ENCODE measurements around the gene ZNF575.

ZNF575 gene

GRCh38 chr19:43548706-43549105, 15.7 kb downstream of the ZNF575 start:
- in situ Hi-C loops (cut with HindIII; ENCODE audit: low sequenced_read_pairs), result no loop called here
- DNase-seq (ENCODE audit: low read depth), result no peak
- no peak overlapping the region for H3K4me3 ChIP-seq (ENCODE audit: low read depth, low read length)
- TF ChIP-seq, protein P1, sequence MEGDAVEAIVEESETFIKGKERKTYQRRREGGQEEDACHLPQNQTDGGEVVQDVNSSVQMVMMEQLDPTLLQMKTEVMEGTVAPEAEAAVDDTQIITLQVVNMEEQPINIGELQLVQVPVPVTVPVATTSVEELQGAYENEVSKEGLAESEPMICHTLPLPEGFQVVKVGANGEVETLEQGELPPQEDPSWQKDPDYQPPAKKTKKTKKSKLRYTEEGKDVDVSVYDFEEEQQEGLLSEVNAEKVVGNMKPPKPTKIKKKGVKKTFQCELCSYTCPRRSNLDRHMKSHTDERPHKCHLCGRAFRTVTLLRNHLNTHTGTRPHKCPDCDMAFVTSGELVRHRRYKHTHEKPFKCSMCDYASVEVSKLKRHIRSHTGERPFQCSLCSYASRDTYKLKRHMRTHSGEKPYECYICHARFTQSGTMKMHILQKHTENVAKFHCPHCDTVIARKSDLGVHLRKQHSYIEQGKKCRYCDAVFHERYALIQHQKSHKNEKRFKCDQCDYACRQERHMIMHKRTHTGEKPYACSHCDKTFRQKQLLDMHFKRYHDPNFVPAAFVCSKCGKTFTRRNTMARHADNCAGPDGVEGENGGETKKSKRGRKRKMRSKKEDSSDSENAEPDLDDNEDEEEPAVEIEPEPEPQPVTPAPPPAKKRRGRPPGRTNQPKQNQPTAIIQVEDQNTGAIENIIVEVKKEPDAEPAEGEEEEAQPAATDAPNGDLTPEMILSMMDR (IDR thresholded peaks at IDR 0.05; ENCODE audit: low read depth, low read length, missing control alignments), result no peak

- no peak for DNase-seq (ENCODE audit: low read depth)
- in situ Hi-C loops (cut with HindIII; ENCODE audit: low sequenced_read_pairs), result no loop called here
- no peak overlapping the region for H3K4me3 ChIP-seq (ENCODE audit: low read depth, low read length)
- TF ChIP-seq, protein P1 (IDR thresholded peaks at IDR 0.05; ENCODE audit: low read depth, low read length, missing control alignments), result no peak
Measured at GRCh38 chr19:43551399-43552197, 18.6 kb downstream of the ZNF575 start.

DNA sequence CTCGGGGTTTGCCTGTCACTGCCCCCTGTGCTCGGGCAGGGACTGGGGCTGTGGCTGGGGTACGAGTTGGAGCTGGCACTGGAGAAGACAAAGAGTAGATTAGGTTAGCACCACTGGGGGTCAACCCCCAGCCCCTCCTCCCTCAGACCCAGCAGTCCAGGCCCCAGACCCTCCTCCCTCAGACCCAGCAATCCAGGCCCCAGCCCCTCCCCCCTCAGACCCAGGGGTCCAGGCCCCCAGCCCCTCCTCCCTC, 19.1 kb downstream of the ZNF575 start:
- in situ Hi-C loops (cut with HindIII; ENCODE audit: low sequenced_read_pairs), result no loop called here
- TF ChIP-seq, protein P1 (IDR thresholded peaks at IDR 0.05; ENCODE audit: low read depth, low read length, missing control alignments), result no peak
- no peak overlapping the region for H3K4me3 ChIP-seq (ENCODE audit: low read depth, low read length)
- no peak for DNase-seq (ENCODE audit: low read depth)

DNA sequence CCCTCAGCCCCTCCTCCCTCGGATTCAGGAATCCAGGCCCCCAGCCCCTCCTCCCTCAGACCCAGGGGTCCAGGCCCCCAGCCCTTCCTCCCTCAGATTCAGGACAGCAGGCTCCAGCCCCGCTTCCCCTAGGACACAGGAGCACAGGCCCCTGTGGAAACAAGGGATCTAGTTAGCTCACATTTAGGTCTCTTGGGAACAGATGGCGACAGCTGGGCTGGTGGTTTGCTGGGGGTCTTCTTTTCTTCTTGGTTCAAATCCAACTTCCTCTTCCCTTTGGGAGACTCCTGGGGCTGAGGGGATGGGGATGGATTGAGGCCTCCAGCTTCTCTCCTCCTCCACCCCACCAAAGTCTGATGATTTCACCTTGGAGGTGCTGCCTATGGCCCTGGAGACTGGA, 19.6 kb downstream of the ZNF575 start:
- in situ Hi-C loops (cut with HindIII; ENCODE audit: low sequenced_read_pairs), result no loop called here
- no peak overlapping the region for H3K4me3 ChIP-seq (ENCODE audit: low read depth, low read length)
- TF ChIP-seq, protein P1 (IDR thresholded peaks at IDR 0.05; ENCODE audit: low read depth, low read length, missing control alignments), result no peak
- no peak for DNase-seq (ENCODE audit: low read depth)

DNA sequence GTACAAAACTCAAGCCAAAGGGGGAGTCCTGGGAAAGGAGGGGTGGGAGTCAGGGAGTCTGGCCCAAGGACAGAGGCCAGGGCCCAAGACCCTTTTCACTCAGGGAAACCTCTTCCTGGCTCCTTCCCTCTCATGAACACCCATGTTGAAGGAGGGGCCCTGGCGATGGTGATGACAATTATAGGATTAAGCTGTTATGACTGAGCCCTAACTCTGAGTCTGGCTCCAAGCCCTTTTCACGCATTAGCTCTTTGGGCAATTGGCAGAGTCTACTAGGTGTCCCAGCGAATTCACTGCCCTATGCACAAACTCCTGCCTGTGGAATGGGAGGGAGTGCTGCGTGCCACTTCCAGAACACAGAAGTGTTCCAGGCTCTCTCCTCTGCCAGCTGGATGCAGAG, 20.7 kb downstream of the ZNF575 start:
- in situ Hi-C loops (cut with HindIII; ENCODE audit: low sequenced_read_pairs), result no loop called here
- no peak for DNase-seq (ENCODE audit: low read depth)
- H3K4me3 ChIP-seq (ENCODE audit: low read depth, low read length), result no peak overlapping the region
- TF ChIP-seq, protein P1 (IDR thresholded peaks at IDR 0.05; ENCODE audit: low read depth, low read length, missing control alignments), result no peak

DNA sequence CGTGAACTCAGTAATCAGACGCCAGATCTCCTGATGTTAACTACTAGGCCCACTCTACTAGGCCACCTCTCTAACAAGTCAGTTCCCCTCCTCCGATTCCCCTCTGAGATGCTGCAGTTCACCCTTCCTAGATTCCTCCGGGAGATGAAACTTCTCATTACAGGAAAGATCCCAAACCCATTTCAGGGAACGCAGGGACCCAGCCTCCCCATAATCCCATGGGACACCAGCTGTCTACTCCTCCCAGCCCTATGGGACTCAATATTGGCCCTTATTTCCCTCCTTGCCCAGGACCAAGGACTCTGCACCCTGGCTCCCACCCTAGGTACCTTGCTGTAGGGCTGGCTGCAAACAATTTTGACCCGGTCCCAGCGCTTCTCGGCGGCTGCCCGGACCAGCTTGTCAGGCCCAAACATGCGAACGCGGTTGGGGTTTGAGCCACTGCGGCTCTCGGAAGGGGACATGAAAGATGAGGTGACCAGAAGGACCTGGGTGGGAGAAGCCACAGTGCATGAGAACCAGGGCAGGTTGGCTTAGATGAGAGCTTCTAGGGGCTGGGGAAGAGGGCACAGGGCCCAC, 21.4 kb downstream of the ZNF575 start:
- no peak overlapping the region for H3K4me3 ChIP-seq (ENCODE audit: low read depth, low read length)
- in situ Hi-C loops (cut with HindIII; ENCODE audit: low sequenced_read_pairs), result no loop called here
- TF ChIP-seq, protein P1 (IDR thresholded peaks at IDR 0.05; ENCODE audit: low read depth, low read length, missing control alignments), result no peak
- no peak for DNase-seq (ENCODE audit: low read depth)
